A673 (cell line): Measurements from ENCODE around the gene STUM. TPM values are rescaled to one million over a fixed set of nuclear protein-coding genes. Genes with fewer than 3 reads are reported as not detected.

Experiments
- BruUV-seq: library from RNA; stranded (reverse); fragments of 400-500 nt; replicated peaks from 2 replicates; lab custom pipeline; 2021; lab: Mats Ljungman, UMichigan
- CTCF ChIA-PET: fragments of 300-600 bp; sonication (Branson Sonifier 250); formaldehyde crosslinking; loops from one replicate; lab custom pipeline; 2022; ENCODE audit warnings: antibody characterized with exemption; lab: Charles Lee
- POLR2A ChIA-PET: fragments of 300-600 bp; sonication (Branson Sonifier 250); formaldehyde crosslinking; loops from one replicate; lab custom pipeline; 2022; ENCODE audit warnings: antibody characterized with exemption; ENCODE audit not compliant: low non-redundant PET; lab: Charles Lee
- DNase-seq: peaks from one replicate; pipeline ENCODE4 v3.0.0-alpha.2; 2015; ENCODE audit warnings: low spot score
- H3K27ac ChIP-seq: fragments of 200-600 bp; sonication (generic); 2 replicates; pipeline ENCODE4 v1.5.1; 2016; ENCODE audit warnings: mixed run types, low read depth, mild to moderate bottlenecking, mixed read lengths, antibody characterized with exemption, low read length; ENCODE audit not compliant: poor library complexity, severe bottlenecking
- H3K27me3 ChIP-seq: fragments of 200-600 bp; sonication (generic); replicated peaks from 2 replicates; pipeline ENCODE4 v1.6.1; 2017; ENCODE audit warnings: mixed run types, low read depth, mild to moderate bottlenecking, mixed read lengths, antibody characterized with exemption, low read length; ENCODE audit not compliant: insufficient read depth, poor library complexity
- H3K36me3 ChIP-seq: fragments of 200-600 bp; sonication (generic); 2 replicates; pipeline ENCODE4 v1.6.1; 2016; ENCODE audit warnings: mixed run types, mild to moderate bottlenecking, mixed read lengths, antibody characterized with exemption, low read length; ENCODE audit not compliant: insufficient read depth, poor library complexity, severe bottlenecking
- H3K4me1 ChIP-seq: fragments of 200-600 bp; sonication (generic); 2 replicates; pipeline ENCODE4 v1.6.1; 2017; ENCODE audit warnings: mixed run types, mild to moderate bottlenecking, mixed read lengths, antibody characterized with exemption, low read length; ENCODE audit not compliant: insufficient read depth, poor library complexity, severe bottlenecking
- H3K4me3 ChIP-seq: fragments of 200-600 bp; sonication (generic); 2 replicates; pipeline ENCODE4 v1.5.1; 2016; ENCODE audit warnings: low read depth, mixed run types, mild to moderate bottlenecking, mixed read lengths, low read length; ENCODE audit not compliant: poor library complexity, severe bottlenecking
- H3K9me3 ChIP-seq: fragments of 200-600 bp; sonication (generic); 2 replicates; pipeline ENCODE4 v1.6.1; 2016; ENCODE audit warnings: mixed run types, low read depth, mild to moderate bottlenecking, mixed read lengths, antibody characterized with exemption, low read length; ENCODE audit not compliant: poor library complexity, severe bottlenecking
- CTCF ChIP-seq: fragments of 300-800, 200-600 bp; sonication (generic); conservative IDR thresholded peaks from 2 replicates; pipeline ENCODE4 v1.5.1; 2017; ENCODE audit warnings: low read depth, mild to moderate bottlenecking, antibody characterized with exemption, low read length, moderate library complexity, mixed read lengths
- EZH2 ChIP-seq: fragments of 200-600 bp; sonication (generic); IDR thresholded peaks from 2 replicates; pipeline ENCODE4 v1.6.1; 2017; ENCODE audit warnings: borderline replicate concordance, low read depth, mild to moderate bottlenecking, mixed read lengths, antibody characterized with exemption, low read length; ENCODE audit not compliant: poor library complexity, severe bottlenecking
- intact Hi-C: fragments of 100-400 bp; cut with micrococcal nuclease; formaldehyde crosslinking; loops from one replicate; pipeline ENCODE4 v1.10.0; 2022; ENCODE audit not compliant: unreplicated experiment
- total RNA-seq: library from RNA; stranded (reverse); gene quantifications from 2 replicates; pipeline ENCODE4 v1.2.3, GENCODE V29; 2021

Gene STUM
- total RNA-seq, 1 experiment from 2014 or later: 0.54 TPM

GRCh38 chr1:226656601-226657277 is 108.2 kb downstream of the STUM start:
- H3K36me3 ChIP-seq: no peaks in the 10 kb centered on the region
- TF ChIP-seq CTCF (no peak), EZH2 (no peak)
- no peaks in the 10 kb centered on the region for H3K9me3 ChIP-seq
- POLR2A ChIA-PET: no interaction called here
- peaks cover 35% of the 10 kb centered on the region for H3K4me1 ChIP-seq
- no peaks in the 10 kb centered on the region for H3K27me3 ChIP-seq
- BruUV-seq: no TSS peak
- DNase-seq: no peak
- intact Hi-C loops: no loop called here
- H3K27ac ChIP-seq: no peak overlapping the region
- H3K4me3 ChIP-seq: no peak overlapping the region
- CTCF ChIA-PET: no interaction called here

- H3K27me3 ChIP-seq: no peaks in the 10 kb centered on the region
- intact Hi-C loops: no loop called here
- CTCF ChIA-PET: no interaction called here
- H3K27ac ChIP-seq: no peak overlapping the region
- DNase-seq: no peak
- no peak overlapping the region for H3K4me3 ChIP-seq
- H3K36me3 ChIP-seq: no peaks in the 10 kb centered on the region
- BruUV-seq: no TSS peak
- no peaks in the 10 kb centered on the region for H3K9me3 ChIP-seq
- POLR2A ChIA-PET: no interaction called here
- peaks cover 47% of the 10 kb centered on the region for H3K4me1 ChIP-seq
- no peak for TF ChIP-seq EZH2
- TF ChIP-seq CTCF: no peak
Observed at GRCh38 chr1:226657895-226658545, 109.5 kb downstream of the STUM start.

GRCh38 chr1:226658546-226659125 is 110.1 kb downstream of the STUM start:
- BruUV-seq: no TSS peak
- DNase-seq: no peak
- no peaks in the 10 kb centered on the region for H3K36me3 ChIP-seq
- H3K4me3 ChIP-seq: no peak overlapping the region
- H3K4me1 ChIP-seq: peaks cover 54% of the 10 kb centered on the region
- no peaks in the 10 kb centered on the region for H3K27me3 ChIP-seq
- POLR2A ChIA-PET: no interaction called here
- CTCF ChIA-PET: no interaction called here
- intact Hi-C loops: no loop called here
- no peak overlapping the region for H3K27ac ChIP-seq
- no peaks in the 10 kb centered on the region for H3K9me3 ChIP-seq
- no peak for TF ChIP-seq EZH2
- no peak for TF ChIP-seq CTCF

Other genes starting within 250 kb of the STUM start
- gene LIN9, start 239.6 kb upstream of the STUM start, total RNA-seq: 20.2 and 20.7 TPM in 2 replicates
- 263 TPM in 2 replicates for gene PARP1, start 140.7 kb upstream of the STUM start, total RNA-seq
- 12.5 and 14.1 TPM in 2 replicates for gene ITPKB, start 190.5 kb downstream of the STUM start, total RNA-seq